ENCODE results near the gene ELOVL2. TPM values are rescaled to one million over a fixed set of nuclear protein-coding genes. Genes with fewer than 3 reads are reported as not detected.

ELOVL2 gene
- total RNA-seq, 1 donor from 2014 or later = 0.23 TPM

DNA sequence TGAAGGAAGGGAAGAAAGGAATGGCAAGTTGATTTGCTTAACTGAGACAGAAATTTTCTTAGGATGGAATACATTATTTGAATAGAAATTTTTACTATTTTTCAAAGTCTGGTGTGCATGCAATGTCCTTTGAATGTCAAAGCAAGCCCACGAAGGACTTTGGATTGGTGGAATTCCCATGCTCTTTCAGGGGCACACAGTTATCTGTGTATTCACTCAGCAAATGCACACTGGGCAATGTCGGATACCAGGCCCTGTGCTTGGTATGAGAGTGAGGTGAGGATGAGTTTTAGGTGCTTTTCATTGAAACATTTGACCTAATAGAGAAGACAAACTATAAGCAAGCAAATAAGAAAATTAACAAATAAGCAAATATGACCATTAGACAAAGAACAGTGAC lies 83.9 kb downstream of the ELOVL2 start:
- Histone ChIP-seq H3K4me3 (no peak overlapping the region), H3K9me3 (no peaks in the 10 kb centered on the region), H3K4me1 (no peaks in the 10 kb centered on the region), H3K27ac (no peak overlapping the region), H3K27me3 (no peaks in the 10 kb centered on the region), H3K36me3 (no peaks in the 10 kb centered on the region)
- no peak for TF ChIP-seq CTCF (IDR thresholded peaks at IDR 0.05)
- DNase-seq (no peak), ATAC-seq (no peak)
- intact Hi-C loops (cut with DNase I) = no loop called here

DNA sequence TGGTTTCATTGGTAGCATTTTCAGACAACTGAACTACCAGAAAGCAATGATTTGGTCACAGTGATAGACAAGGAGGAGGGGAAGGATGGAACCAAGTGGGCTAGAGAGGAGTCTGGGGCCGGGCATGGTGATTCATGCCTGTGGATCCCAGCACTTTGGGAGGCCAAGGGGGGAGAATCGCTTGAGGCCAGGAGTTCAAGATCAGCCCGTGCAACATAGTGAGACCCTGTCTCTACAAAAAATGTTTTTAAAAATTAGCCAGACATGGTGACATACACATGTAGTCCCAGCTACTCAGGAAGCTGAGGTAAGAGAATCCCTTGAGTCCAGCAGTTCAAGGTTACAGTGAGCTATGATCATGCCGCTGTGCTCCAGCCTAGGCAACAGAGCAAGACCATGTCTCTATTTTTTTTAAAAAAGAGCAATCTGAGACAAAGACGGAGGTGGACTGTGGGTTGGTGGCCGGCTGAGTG lies 86.7 kb downstream of the ELOVL2 start:
- Histone ChIP-seq H3K4me1 (no peaks in the 10 kb centered on the region), H3K4me3 (no peak overlapping the region), H3K9me3 (no peaks in the 10 kb centered on the region), H3K27ac (no peak overlapping the region), H3K36me3 (no peaks in the 10 kb centered on the region), H3K27me3 (no peaks in the 10 kb centered on the region)
- intact Hi-C loops (cut with DNase I) = loop anchor here (10.0 kb wide), 1 partner anchor 107 kb away; no protein-coding TSS in a partner anchor
- DNase-seq (no peak), ATAC-seq (no peak)
- no peak for TF ChIP-seq CTCF (IDR thresholded peaks at IDR 0.05)

DNA sequence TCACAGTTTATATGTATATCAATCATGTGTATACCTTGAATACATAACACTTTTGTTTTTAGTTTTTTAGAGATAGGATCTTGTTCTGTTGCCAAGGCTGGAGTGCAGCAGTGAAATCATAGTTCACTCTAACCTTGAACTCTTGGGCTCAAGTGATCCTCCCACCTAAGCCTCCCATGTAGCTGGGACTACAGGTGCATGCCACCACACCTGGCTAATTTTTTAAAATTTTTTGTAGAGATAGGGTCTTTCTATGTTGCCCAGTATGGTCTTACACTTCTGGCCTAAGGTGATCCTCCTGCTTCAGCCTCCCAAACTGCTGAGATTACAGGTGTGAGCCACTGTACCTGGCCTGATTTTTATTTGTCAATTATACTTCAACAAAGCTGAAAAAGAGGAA lies 87.3 kb downstream of the ELOVL2 start:
- TF ChIP-seq CTCF (IDR thresholded peaks at IDR 0.05) = no peak
- DNase-seq (no peak), ATAC-seq (no peak)
- Histone ChIP-seq H3K4me3 (no peak overlapping the region), H3K27me3 (no peaks in the 10 kb centered on the region), H3K9me3 (no peaks in the 10 kb centered on the region), H3K4me1 (no peaks in the 10 kb centered on the region), H3K36me3 (no peaks in the 10 kb centered on the region), H3K27ac (no peak overlapping the region)
- intact Hi-C loops (cut with DNase I) = loop anchor here (10.0 kb wide), 1 partner anchor 108 kb away; no protein-coding TSS in a partner anchor

DNA sequence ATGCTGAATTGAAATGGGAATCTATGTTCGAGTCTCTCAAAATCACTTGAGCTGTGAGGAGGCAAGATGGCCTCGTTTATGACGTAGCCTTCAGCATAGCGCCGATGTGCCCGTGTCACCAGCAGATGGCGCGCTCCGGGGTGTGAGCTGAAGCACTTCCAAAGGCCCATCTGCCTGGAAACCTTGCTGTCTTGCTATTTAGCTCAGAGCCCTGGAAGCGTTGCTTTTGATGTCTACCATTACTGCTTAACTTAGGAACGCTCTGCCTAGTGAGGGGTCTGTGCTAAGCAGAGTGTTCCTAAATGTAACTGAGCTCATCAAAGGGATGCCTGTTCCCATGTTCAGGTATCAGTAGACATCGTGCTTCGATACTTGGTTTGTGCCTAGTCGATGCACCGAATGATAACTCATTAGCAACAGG lies 89.5 kb downstream of the ELOVL2 start:
- no peaks in the 10 kb centered on the region for H3K4me1 ChIP-seq
- DNase-seq (peak; percentile 87), ATAC-seq (peak; percentile 94)
- no peak overlapping the region for H3K4me3 ChIP-seq
- intact Hi-C loops (cut with DNase I) = loop anchor here (10.0 kb wide), 1 partner anchor 110 kb away; no protein-coding TSS in a partner anchor
- H3K27me3 ChIP-seq = no peaks in the 10 kb centered on the region
- H3K9me3 ChIP-seq = no peaks in the 10 kb centered on the region
- no peaks in the 10 kb centered on the region for H3K36me3 ChIP-seq
- H3K27ac ChIP-seq = no peak overlapping the region
- TF ChIP-seq CTCF (IDR thresholded peaks at IDR 0.05) = peak; percentile 75

GRCh38 chr6:10951675-10952282 lies 92.3 kb downstream of the ELOVL2 start:
- ATAC-seq = peak; percentile 67

More at GRCh38 chr6:10951675-10952282, 92.3 kb downstream of the ELOVL2 start:
- no peaks in the 10 kb centered on the region for H3K27me3 ChIP-seq
- peak; percentile 41 for TF ChIP-seq CTCF (IDR thresholded peaks at IDR 0.05)
- intact Hi-C loops (cut with DNase I) = loop anchor here (10.0 kb wide), 1 partner anchor 113 kb away; no protein-coding TSS in a partner anchor
- no peaks in the 10 kb centered on the region for H3K36me3 ChIP-seq
- no peaks in the 10 kb centered on the region for H3K4me1 ChIP-seq
- H3K4me3 ChIP-seq = no peak overlapping the region
- DNase-seq = no peak
- H3K27ac ChIP-seq = no peak overlapping the region
- H3K9me3 ChIP-seq = no peaks in the 10 kb centered on the region

Measured in upper lobe of right lung (tissue), 1 donor.